ENCODE measurements around the gene ADGRV1. TPM values are rescaled to one million over a fixed set of nuclear protein-coding genes. Genes with fewer than 3 reads are reported as not detected.

Gene ADGRV1
- total RNA-seq, 2 donors from 2014 or later = 16.4 to 20.9 TPM

GRCh38 chr5:91111473-91112238, 553.1 kb downstream of the ADGRV1 start:
- H3K4me1 ChIP-seq (replicated peaks) = peaks cover 5% of the 10 kb centered on the region

GRCh38 chr5:91114658-91115057, 556.1 kb downstream of the ADGRV1 start:
- Histone ChIP-seq H3K4me3 (no peak overlapping the region), H3K27ac (no peak overlapping the region), H3K4me1 (replicated peaks) (peaks cover 7% of the 10 kb centered on the region), H3K9me3 (no peaks in the 10 kb centered on the region), H3K36me3 (no peaks in the 10 kb centered on the region), H3K27me3 (replicated peaks; ENCODE audit: insufficient read depth) (no peaks in the 10 kb centered on the region)
- intact Hi-C loops (cut with DNase I) = no loop called here
- TF ChIP-seq POLR2A (IDR thresholded peaks at IDR 0.05) (no peak), POLR2AphosphoS5 (IDR thresholded peaks at IDR 0.05) (no peak), CTCF (IDR thresholded peaks at IDR 0.05) (no peak)
- DNase-seq (ENCODE audit: low spot score) = no peak
- WGBS = 61% methylated on average over 2 of the region's 2 CpGs

More at GRCh38 chr5:91111473-91112238, 553.1 kb downstream of the ADGRV1 start:
- Histone ChIP-seq H3K27me3 (replicated peaks; ENCODE audit: insufficient read depth) (no peaks in the 10 kb centered on the region), H3K4me3 (no peak overlapping the region), H3K9me3 (no peaks in the 10 kb centered on the region), H3K36me3 (no peaks in the 10 kb centered on the region), H3K27ac (peak overlapping the region in 1 of 2 donors; percentile 46)
- WGBS = 69% methylated on average over 2 of the region's 2 CpGs
- intact Hi-C loops (cut with DNase I) = no loop called here
- DNase-seq (ENCODE audit: low spot score) = no peak
- TF ChIP-seq POLR2AphosphoS5 (IDR thresholded peaks at IDR 0.05) = no peak
- no peak for TF ChIP-seq POLR2A (IDR thresholded peaks at IDR 0.05)

- Histone ChIP-seq H3K4me1 (replicated peaks) (peaks cover 7% of the 10 kb centered on the region), H3K9me3 (no peaks in the 10 kb centered on the region), H3K36me3 (no peaks in the 10 kb centered on the region), H3K27ac (no peak overlapping the region), H3K4me3 (no peak overlapping the region), H3K27me3 (replicated peaks; ENCODE audit: insufficient read depth) (no peaks in the 10 kb centered on the region)
- no peak for DNase-seq (ENCODE audit: low spot score)
- 98% methylated on average over 3 of the region's 3 CpGs for WGBS
- intact Hi-C loops (cut with DNase I) = no loop called here
- TF ChIP-seq CTCF (IDR thresholded peaks at IDR 0.05) (no peak), POLR2A (IDR thresholded peaks at IDR 0.05) (no peak), POLR2AphosphoS5 (IDR thresholded peaks at IDR 0.05) (no peak)
Observed at GRCh38 chr5:91118354-91118753, 559.8 kb downstream of the ADGRV1 start.

GRCh38 chr5:91118796-91119195, 560.2 kb downstream of the ADGRV1 start:
- peaks cover 7% of the 10 kb centered on the region for H3K4me1 ChIP-seq (replicated peaks)

GRCh38 chr5:91119217-91119616, 560.6 kb downstream of the ADGRV1 start:
- peak overlapping the region in 1 of 2 donors; percentile 30 for H3K27ac ChIP-seq
- H3K4me1 ChIP-seq (replicated peaks) = peaks cover 7% of the 10 kb centered on the region
- 70% methylated on average over 4 of the region's 4 CpGs for WGBS
- H3K27me3 ChIP-seq (replicated peaks; ENCODE audit: insufficient read depth) = no peaks in the 10 kb centered on the region
- DNase-seq (ENCODE audit: low spot score) = no peak
- intact Hi-C loops (cut with DNase I) = no loop called here
- H3K36me3 ChIP-seq = no peaks in the 10 kb centered on the region
- no peak overlapping the region for H3K4me3 ChIP-seq
- H3K9me3 ChIP-seq = no peaks in the 10 kb centered on the region
- TF ChIP-seq CTCF (IDR thresholded peaks at IDR 0.05) (no peak), POLR2A (IDR thresholded peaks at IDR 0.05) (no peak), POLR2AphosphoS5 (IDR thresholded peaks at IDR 0.05) (no peak)

More at GRCh38 chr5:91118796-91119195, 560.2 kb downstream of the ADGRV1 start:
- TF ChIP-seq CTCF (IDR thresholded peaks at IDR 0.05) (no peak), POLR2A (IDR thresholded peaks at IDR 0.05) (no peak), POLR2AphosphoS5 (IDR thresholded peaks at IDR 0.05) (no peak)
- H3K4me3 ChIP-seq = no peak overlapping the region
- no peaks in the 10 kb centered on the region for H3K36me3 ChIP-seq
- H3K9me3 ChIP-seq = no peaks in the 10 kb centered on the region
- DNase-seq (ENCODE audit: low spot score) = no peak
- H3K27ac ChIP-seq = peak overlapping the region in 1 of 2 donors; percentile 30
- intact Hi-C loops (cut with DNase I) = no loop called here
- no peaks in the 10 kb centered on the region for H3K27me3 ChIP-seq (replicated peaks; ENCODE audit: insufficient read depth)

Data from prostate gland (tissue), 2 donors.